ENCODE data around the gene SLC3A2.
A peak's percentile ranks its signal among the peaks of the same experiment; 100 is the strongest.

SLC3A2 gene

DNA sequence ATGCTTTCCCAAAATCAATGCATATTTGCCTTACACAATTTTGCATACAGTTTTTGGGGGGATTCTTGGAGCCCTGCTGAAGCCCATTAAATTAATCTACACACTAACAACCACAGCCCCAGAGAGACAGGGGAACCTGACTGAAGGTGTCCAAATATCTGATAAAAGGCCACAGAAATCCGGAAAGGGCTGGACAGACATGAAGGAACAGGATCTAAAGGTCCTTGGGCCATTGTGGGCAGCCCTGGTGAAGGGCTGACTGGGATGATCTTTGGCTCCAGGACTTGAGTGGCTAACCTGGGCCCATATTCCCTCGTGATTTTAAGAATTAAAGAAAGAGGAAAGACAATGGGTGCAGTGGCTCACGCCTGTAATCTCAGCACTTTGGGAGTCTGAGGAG lies 34.5 kb upstream of the SLC3A2 start:
- H3K4me3 ChIP-seq (replicated peaks; ENCODE audit: low read depth, low read length): no peak overlapping the region
- DNase-seq (ENCODE audit: low read depth): no peak
- TF ChIP-seq, protein P1, sequence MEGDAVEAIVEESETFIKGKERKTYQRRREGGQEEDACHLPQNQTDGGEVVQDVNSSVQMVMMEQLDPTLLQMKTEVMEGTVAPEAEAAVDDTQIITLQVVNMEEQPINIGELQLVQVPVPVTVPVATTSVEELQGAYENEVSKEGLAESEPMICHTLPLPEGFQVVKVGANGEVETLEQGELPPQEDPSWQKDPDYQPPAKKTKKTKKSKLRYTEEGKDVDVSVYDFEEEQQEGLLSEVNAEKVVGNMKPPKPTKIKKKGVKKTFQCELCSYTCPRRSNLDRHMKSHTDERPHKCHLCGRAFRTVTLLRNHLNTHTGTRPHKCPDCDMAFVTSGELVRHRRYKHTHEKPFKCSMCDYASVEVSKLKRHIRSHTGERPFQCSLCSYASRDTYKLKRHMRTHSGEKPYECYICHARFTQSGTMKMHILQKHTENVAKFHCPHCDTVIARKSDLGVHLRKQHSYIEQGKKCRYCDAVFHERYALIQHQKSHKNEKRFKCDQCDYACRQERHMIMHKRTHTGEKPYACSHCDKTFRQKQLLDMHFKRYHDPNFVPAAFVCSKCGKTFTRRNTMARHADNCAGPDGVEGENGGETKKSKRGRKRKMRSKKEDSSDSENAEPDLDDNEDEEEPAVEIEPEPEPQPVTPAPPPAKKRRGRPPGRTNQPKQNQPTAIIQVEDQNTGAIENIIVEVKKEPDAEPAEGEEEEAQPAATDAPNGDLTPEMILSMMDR (IDR thresholded peaks at IDR 0.05; ENCODE audit: low read length, missing control alignments): no peak

DNA sequence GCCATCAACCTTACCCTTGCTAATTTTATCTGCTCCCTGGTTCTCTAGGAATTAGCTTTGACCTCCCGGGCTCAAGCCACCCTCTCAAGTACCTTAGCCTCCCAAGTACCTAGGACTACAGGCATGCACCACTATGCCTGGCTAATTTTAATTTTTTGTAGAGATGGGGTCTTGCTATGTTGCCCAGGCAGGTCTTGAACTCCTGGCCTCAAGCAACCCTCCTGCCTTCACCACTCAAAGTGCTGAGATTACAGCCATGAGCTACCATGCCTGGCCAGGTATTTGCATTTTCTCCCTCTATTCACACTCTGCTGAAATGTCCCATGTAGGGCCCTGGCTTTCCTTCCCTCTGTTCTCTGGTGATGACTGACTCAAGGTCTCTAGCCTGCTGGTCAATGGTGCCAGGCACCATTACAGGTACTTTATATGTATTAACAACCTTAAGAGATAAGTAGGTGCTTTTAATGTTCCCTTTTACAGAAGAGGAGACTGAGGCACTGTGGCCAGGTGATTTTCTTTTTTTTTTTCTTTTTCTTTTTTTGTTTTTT lies 32.9 kb upstream of the SLC3A2 start:
- no peak overlapping the region for H3K4me3 ChIP-seq (replicated peaks; ENCODE audit: low read depth, low read length)
- no peak for DNase-seq (ENCODE audit: low read depth)
- TF ChIP-seq, protein P1 (IDR thresholded peaks at IDR 0.05; ENCODE audit: low read length, missing control alignments): no peak

DNA sequence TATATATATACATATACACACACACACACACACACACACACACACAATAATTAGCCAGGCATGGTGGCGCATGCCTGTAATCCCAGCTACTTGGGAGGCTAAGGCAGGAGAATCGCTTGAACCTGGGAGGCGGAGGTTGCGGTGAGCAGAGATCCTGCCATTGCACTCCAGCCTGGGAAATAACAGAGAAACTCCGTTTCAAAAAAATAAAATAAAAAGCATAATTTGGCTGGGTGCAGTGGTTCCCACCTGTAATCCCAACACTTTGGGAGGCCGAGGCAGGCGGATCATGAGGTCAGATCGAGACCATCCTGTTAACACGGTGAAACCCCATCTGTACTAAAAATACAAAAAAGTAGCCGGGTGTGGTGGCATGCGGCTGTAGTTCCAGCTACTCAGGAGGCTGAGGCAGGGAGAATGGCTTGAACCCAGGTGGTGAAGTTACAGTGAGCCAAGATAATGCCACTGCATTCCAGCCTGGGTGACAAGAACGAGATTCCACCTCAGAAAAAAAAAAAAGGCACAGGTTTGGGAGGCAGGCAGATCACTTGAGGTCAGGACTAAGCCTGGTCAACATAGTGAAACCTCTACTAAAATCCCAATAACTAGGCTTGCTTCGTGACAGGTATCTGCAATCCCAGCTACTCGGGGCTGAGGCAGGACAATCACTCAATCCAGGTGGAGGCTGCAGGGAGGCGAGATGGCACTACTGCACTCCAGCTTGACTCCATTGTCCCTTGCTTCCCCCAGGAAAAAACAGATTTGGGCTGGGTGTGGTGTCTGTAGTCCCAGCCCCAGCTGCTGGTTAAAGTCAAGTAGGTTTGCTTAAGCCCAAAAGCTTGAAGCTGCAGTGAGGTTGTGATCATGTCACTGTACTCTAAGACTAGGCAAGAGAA lies 29.5 kb upstream of the SLC3A2 start:
- no peak overlapping the region for H3K4me3 ChIP-seq (replicated peaks; ENCODE audit: low read depth, low read length)
- no peak for DNase-seq (ENCODE audit: low read depth)
- TF ChIP-seq, protein P1 (IDR thresholded peaks at IDR 0.05; ENCODE audit: low read length, missing control alignments): no peak

DNA sequence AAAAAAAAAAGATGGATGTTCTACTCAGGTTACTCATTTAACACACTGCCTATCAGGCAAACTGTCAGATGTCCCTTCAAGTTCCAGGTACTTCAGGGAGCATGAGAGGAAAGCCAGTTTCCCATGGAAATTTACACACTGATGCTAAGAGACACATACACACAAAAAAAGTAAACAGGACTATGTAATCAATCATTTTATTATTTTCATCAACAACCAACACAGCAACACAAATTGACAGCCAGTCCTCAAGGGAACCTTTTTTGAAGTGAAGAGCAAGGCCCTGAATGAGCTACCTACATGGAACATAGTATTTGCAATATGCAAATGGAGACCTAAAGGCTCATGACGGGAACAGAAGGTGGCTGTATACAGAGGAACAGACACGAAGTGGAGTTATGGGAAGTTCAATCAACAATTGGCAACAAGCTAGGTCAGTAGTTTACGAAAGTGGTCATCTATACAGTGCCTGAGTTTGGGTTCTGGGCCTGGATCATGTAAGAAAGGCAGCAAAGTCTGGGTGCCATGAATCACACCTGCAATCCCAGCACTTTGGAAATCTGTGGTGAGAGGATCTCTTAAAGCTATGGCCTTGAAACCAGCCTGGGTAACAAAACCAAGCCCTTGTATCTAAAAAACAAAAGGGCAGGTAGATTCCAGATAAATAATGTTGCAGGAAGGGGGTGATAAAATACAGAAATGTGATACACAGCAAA lies 28.7 kb upstream of the SLC3A2 start:
- H3K4me3 ChIP-seq (replicated peaks; ENCODE audit: low read depth, low read length): no peak overlapping the region
- TF ChIP-seq, protein P1 (IDR thresholded peaks at IDR 0.05; ENCODE audit: low read length, missing control alignments): no peak
- no peak for DNase-seq (ENCODE audit: low read depth)

DNA sequence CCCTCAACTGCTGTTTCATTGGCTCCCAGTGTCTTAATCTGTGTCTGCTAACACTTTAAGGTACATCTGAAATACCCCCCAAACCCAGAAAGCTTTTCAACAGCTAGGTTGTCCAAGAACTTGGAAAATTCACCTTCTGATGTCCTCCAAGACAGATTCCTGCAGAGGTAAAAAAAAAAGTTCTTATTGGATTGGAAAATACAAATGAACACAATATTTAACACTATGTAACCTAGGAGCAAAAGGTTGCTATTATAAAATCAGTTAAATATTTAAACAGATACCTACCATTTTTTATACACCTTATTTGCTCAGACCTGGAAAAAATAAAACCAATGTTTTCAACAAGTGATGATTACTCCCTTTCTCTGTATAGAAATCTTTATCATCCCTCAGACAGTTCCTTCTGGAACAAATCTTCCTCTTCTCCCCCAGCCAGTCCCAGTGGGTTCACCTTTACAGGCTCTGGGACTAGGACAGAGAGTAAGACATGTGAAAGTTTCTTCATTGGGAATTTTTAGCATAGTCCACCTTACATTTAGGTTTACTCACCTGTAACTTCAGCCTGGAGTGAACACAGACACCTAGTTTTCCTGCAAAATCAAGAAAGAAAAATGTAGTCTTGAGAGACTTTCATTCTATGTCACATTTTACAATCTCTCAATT lies 28.0 kb upstream of the SLC3A2 start:
- TF ChIP-seq, protein P1 (IDR thresholded peaks at IDR 0.05; ENCODE audit: low read length, missing control alignments): no peak
- no peak overlapping the region for H3K4me3 ChIP-seq (replicated peaks; ENCODE audit: low read depth, low read length)

DNA sequence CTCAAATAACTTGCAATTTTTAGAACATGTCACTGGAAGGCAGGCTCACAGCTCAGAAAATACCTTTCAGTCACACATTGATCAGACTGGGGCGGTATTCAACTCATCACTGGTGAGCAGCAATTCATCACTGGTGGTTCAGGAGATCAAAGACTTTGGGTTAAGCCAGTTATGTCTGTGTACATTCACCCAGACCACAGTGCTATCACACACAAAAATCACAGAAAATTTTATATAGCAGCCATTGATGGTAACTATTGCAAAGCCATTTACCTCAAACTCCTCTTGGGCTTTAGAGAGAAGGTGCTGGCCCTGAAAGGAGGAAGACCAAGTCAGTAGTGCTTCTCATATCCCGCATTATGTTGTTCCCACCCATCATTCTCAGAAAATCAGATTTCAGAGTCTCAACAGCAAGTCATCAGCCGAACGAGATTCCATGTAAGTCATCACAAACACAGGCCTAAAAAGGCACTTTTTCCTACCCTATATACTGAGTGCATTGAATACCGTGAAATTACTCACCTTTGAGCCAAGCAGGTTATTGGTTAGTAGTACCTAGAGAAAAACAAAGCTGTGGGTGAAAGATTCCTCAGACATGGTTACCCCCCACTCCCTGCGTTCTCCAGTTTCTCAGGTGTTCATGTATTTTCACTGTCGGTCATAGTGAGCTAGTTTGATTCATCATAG lies 27.3 kb upstream of the SLC3A2 start:
- peak overlapping the region; percentile 82 for H3K4me3 ChIP-seq (replicated peaks; ENCODE audit: low read depth, low read length)
- DNase-seq (ENCODE audit: low read depth): no peak
- TF ChIP-seq, protein P1 (IDR thresholded peaks at IDR 0.05; ENCODE audit: low read length, missing control alignments): no peak

More for the DNA sequence above, 28.0 kb upstream of the SLC3A2 start:
- no peak for DNase-seq (ENCODE audit: low read depth)

All from fibroblast of pulmonary artery (primary cell).